Kidney (tissue), 14 donors: ENCODE results near the gene GRB10. TPM values are rescaled to one million over a fixed set of nuclear protein-coding genes. Genes with fewer than 3 reads are reported as not detected.
"Not testable (repeated sequence)": the region's sequence is repeated elsewhere in the genome, so short reads cannot be mapped to it uniquely, and the experiment has no call there.

Experiments used
- DNase-seq, 5 donors: peaks; one replicate each; pipeline ENCODE4 v3.0.0-alpha.2; 2013 to 2020
- FAIRE-seq: peaks from 2 replicates; lab custom pipeline; 2012; peaks lifted over from hg19 to GRCh38; lab: Jason Lieb, UNC
- H3K27ac ChIP-seq, 2 donors: one replicate each; pipeline ENCODE4 v1.7.0; 2013; ENCODE audit warnings: low read depth in 2 of 2, low read length in 2 of 2, inconsistent platforms in 1 of 2
- H3K27me3 ChIP-seq: one replicate; pipeline ENCODE4 v1.7.1; 2013; ENCODE audit warnings: low read length, inconsistent platforms; ENCODE audit not compliant: control insufficient read depth, insufficient read depth
- H3K36me3 ChIP-seq, 3 donors: one replicate each; pipeline versions ENCODE4 v1.7.0 to v1.7.1; 2013; ENCODE audit warnings: low read length in 3 of 3, control low read depth in 1 of 3, inconsistent platforms in 1 of 3; ENCODE audit not compliant: insufficient read depth in 3 of 3, control insufficient read depth in 2 of 3
- H3K4me1 ChIP-seq, 3 donors: one replicate each; pipeline versions ENCODE4 v1.7.0 to v1.7.1; 2013; ENCODE audit warnings: low read length in 3 of 3, inconsistent platforms in 1 of 3, low read depth in 1 of 3; ENCODE audit not compliant: control insufficient read depth in 2 of 3, insufficient read depth in 2 of 3
- H3K4me3 ChIP-seq, 3 donors: one replicate each; pipeline versions ENCODE4 v1.7.0 to v1.8.1; 2013; ENCODE audit warnings: low read length in 3 of 3, control low read depth in 1 of 3, inconsistent platforms in 1 of 3
- H3K9ac ChIP-seq, 3 donors: one replicate each; pipeline versions ENCODE4 v1.7.0 to v1.7.1; 2013; ENCODE audit warnings: low read length in 3 of 3, control low read depth in 1 of 3, inconsistent platforms in 1 of 3
- H3K9me3 ChIP-seq, 3 donors: one replicate each; pipeline versions ENCODE4 v1.7.0 to v1.7.1; 2013; ENCODE audit warnings: low read length in 3 of 3, control low read depth in 1 of 3, inconsistent platforms in 1 of 3; ENCODE audit not compliant: control insufficient read depth in 2 of 3, insufficient read depth in 1 of 3
- intact Hi-C: fragments of 100-400 bp; cut with DNase I; formaldehyde crosslinking; loops from one replicate; pipeline ENCODE4 v1.11.1; 2022
- polyA plus RNA-seq: library from polyadenylated mRNA; stranded (reverse); fragments of 350-450 nt; fragmentation: Illumina TruSeq; extraction: RNeasy Lipid Tissue Mini Kit (QIAGEN cat#74804); gene quantifications from one replicate; pipeline ENCODE4 v1.2.3, GENCODE V29; 2014; ENCODE audit warnings: low read depth, low replicate concordance; ENCODE audit not compliant: insufficient read depth
- total RNA-seq: library from RNA; stranded (reverse); fragmentation: NEBNext Ultra II Directional; extraction: Animal tissue kit (Norgen Biotek cat#: 25700); gene quantifications from one replicate; pipeline ENCODE4 v1.2.1, GENCODE V29; 2021
- TF ChIP-seq, protein P1 (sequence below): IDR thresholded peaks from 3 replicates; pipeline ENCODE4 v1.5.1; 2012; ENCODE audit warnings: mild to moderate bottlenecking, moderate library complexity, borderline replicate concordance; ENCODE audit not compliant: insufficient read depth; ENCODE audit errors: extremely low read depth
- donor health status: control.
- donor health status: control.
- donor health status: control.
- donor health status: control.
- donor health status: control.
- donor health status: DM: yes; HTN: yes; CAD: no.
- donor health status: Normal renal cell carcinoma (clear cell type).

Gene GRB10
- total and polyA plus RNA-seq, 2 donors from 2014 or later = 32.3 to 57.8 TPM

DNA sequence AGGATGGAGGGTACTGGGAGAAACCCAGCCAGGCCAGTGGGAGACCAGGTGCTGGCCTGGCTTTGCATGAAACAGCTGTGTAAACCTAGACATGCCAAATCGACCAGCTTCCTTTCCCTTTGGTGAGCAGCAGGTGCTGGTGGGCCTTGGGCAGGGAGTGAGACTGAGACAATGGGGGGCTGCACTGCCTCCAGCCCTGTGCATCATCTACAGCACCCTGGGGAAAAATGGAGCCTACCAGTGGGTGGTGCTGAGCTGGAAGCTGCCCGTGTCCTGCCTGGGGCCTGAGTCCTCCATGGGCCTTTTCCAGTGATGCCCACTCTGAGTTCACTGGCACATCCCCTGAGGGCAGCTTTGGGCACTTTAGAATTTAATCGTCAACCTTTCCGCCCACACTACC is 198.3 kb downstream of the GRB10 start:
- H3K27ac ChIP-seq = no peak overlapping the region
- no peaks in the 10 kb centered on the region for H3K27me3 ChIP-seq
- DNase-seq (no peak), FAIRE-seq (no peak)
- TF ChIP-seq, protein P1, sequence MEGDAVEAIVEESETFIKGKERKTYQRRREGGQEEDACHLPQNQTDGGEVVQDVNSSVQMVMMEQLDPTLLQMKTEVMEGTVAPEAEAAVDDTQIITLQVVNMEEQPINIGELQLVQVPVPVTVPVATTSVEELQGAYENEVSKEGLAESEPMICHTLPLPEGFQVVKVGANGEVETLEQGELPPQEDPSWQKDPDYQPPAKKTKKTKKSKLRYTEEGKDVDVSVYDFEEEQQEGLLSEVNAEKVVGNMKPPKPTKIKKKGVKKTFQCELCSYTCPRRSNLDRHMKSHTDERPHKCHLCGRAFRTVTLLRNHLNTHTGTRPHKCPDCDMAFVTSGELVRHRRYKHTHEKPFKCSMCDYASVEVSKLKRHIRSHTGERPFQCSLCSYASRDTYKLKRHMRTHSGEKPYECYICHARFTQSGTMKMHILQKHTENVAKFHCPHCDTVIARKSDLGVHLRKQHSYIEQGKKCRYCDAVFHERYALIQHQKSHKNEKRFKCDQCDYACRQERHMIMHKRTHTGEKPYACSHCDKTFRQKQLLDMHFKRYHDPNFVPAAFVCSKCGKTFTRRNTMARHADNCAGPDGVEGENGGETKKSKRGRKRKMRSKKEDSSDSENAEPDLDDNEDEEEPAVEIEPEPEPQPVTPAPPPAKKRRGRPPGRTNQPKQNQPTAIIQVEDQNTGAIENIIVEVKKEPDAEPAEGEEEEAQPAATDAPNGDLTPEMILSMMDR = no peak
- H3K4me3 ChIP-seq = no peak overlapping the region
- H3K9ac ChIP-seq = no peak overlapping the region
- peaks cover 0 to 13% (median 2%) of the 10 kb centered on the region in 3 donors for H3K9me3 ChIP-seq
- H3K4me1 ChIP-seq = no peaks in the 10 kb centered on the region
- H3K36me3 ChIP-seq = no peaks in the 10 kb centered on the region
- intact Hi-C loops = no loop called here

DNA sequence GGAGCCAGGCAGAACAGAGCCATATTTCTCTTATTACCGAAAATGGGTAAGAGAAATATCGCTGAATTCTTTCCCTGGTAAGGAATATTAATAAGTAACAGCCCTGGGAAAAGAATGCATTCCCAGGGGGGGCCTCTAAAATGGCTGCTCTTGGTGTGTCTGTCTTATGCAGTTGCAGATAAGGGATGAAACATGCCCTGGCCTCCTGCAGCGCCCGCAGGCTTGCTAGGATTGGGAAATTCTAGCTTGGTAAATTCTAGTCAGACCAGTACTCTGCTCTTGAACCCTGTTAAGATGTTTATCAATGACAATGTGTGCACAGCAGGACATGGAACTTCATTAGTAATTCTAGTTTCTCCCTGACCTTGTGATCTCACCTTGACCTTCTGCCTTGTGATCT is 199.4 kb downstream of the GRB10 start:
- H3K4me3 ChIP-seq, H3K27ac ChIP-seq, DNase-seq, H3K4me1 ChIP-seq, H3K27me3 ChIP-seq, H3K9ac ChIP-seq, H3K36me3 ChIP-seq, FAIRE-seq, intact Hi-C loops: not testable (repeated sequence)
- peaks cover 0 to 13% (median 2%) of the 10 kb centered on the region in 3 donors for H3K9me3 ChIP-seq

DNA sequence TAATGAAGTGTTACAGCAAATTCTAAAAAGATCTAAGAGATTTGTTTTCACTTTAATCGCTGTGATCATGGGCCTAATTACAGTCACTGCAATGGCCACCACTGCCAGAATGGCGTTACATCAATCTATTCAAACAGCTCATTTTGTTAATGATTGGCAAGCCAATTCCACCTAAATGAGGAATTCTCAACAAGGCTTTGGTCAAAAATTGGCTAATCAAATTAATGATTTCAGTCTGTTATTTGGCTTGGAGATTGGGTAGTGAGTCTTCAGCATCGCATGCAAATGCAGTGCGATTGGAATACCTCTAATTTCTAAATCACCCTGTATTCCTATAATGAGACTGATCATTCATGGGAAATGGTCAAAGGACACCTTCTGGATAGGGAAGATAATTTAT is 200.4 kb downstream of the GRB10 start:
- H3K36me3 ChIP-seq, H3K27ac ChIP-seq, H3K4me1 ChIP-seq, H3K4me3 ChIP-seq, DNase-seq, H3K9ac ChIP-seq, FAIRE-seq, H3K27me3 ChIP-seq, intact Hi-C loops: not testable (repeated sequence)
- peaks cover 0 to 13% (median 2%) of the 10 kb centered on the region in 3 donors for H3K9me3 ChIP-seq

DNA sequence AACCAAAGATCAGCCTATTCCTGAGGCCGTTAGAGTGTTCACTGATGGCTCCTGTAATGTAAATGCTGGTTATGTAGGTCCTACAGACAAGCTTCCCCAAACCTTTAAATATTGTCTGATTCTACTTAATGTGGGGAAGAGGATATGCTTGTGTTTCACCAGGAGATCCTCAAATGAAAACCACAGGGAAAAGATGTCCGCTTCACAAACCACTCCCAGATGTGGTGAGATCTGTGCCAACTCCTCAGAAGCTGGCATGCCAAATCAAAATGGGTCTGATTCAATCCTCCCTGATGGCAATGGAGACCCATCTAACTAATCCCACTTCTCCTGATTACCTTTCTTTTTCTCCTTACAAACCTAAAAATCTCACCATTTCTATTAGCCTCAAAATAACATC is 202.0 kb downstream of the GRB10 start:
- H3K4me3 ChIP-seq, H3K4me1 ChIP-seq, DNase-seq, intact Hi-C loops, H3K9ac ChIP-seq, H3K36me3 ChIP-seq, FAIRE-seq, H3K27me3 ChIP-seq: not testable (repeated sequence)
- Histone ChIP-seq H3K27ac (peak overlapping the region in 1 of 2 donors; percentile 35), H3K9me3 (peaks cover 0 to 13% (median 2%) of the 10 kb centered on the region in 3 donors)

DNA sequence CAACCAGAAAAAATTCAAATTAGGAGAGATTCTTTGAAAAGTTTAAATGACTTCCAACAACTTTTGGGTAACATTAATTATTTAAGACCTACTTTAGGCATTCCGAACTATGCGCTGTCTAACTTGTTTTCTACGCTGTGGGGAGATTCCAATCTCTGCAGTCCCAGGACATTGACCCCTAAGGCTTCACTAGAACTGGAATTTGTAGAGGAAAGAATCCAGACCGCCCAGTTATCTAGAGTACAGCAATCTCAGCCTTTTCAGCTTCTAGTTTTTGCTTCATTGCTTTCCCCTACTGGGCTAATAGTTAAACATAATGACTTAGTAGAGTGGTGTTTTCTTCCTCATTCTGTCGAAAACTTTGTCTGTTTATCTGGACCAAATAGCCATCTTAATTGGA is 202.6 kb downstream of the GRB10 start:
- TF ChIP-seq, protein P1 = no peak
- intact Hi-C loops = no loop called here
- Histone ChIP-seq H3K9me3 (peaks cover 0 to 13% (median 2%) of the 10 kb centered on the region in 3 donors), H3K4me3 (no peak overlapping the region), H3K9ac (no peak overlapping the region), H3K27me3 (no peaks in the 10 kb centered on the region), H3K27ac (no peak overlapping the region), H3K36me3 (no peaks in the 10 kb centered on the region), H3K4me1 (no peaks in the 10 kb centered on the region)
- FAIRE-seq = peak; percentile 50
- peak in 1 of 5 donors; percentile 53 for DNase-seq

DNA sequence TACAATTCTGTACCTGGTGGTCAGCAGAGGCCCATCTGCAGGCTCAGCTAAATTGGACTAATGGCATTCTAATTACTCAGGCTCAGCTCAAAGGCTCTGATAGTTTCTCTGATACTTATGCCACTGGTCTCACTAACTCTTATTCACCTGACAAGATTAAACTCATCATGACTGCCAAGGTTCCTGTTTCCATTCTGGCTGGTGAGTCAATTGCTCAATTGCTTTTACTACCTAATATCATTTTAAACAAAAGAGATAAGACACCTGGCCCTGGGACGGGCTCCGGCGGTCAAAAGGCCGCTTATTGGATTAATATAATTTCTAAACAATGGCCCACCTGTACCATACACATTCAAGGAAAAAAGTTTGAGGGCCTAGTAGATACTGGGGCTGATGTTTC is 204.6 kb downstream of the GRB10 start:
- intact Hi-C loops, H3K27ac ChIP-seq, H3K27me3 ChIP-seq, H3K9me3 ChIP-seq, H3K36me3 ChIP-seq, H3K4me3 ChIP-seq, H3K9ac ChIP-seq, H3K4me1 ChIP-seq, DNase-seq, FAIRE-seq: not testable (repeated sequence)
